GM19023 (cell line): ENCODE results near the gene MYL6B.
"Not testable (repeated sequence)": the region's sequence is repeated elsewhere in the genome, so short reads cannot be mapped to it uniquely, and the experiment has no call there.

ENCODE experiments used
- ATAC-seq: cut with Tn5 transposase; IDR thresholded peaks from one replicate; pipeline ENCODE4 v1.9.1; 2021; ENCODE audit warnings: mild to moderate bottlenecking, moderate library complexity; ENCODE audit not compliant: unreplicated experiment

MYL6B gene

DNA sequence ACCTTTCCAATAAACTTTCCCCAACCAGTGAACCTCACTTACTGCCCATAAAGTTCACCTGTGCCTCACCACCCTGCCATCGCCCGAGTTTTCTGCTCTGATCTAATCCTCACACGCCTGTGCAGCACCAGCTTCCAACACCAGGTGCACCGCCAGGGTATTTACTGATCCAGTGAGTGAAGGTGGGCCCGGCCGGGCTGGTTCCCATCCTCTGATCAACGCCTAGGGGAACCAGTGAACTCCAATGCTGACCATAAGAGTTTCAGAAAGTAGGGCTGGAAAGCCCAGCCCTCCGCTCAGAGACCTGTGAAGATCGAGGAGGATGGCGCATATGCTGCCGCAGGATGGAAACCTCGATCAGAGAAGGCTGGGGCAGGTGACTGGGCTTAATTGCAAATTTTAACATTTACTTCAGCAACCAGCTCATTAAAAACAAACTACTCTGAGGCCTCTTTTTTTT is 685 bp upstream of the MYL6B start:
- ATAC-seq: peak; percentile 44

DNA sequence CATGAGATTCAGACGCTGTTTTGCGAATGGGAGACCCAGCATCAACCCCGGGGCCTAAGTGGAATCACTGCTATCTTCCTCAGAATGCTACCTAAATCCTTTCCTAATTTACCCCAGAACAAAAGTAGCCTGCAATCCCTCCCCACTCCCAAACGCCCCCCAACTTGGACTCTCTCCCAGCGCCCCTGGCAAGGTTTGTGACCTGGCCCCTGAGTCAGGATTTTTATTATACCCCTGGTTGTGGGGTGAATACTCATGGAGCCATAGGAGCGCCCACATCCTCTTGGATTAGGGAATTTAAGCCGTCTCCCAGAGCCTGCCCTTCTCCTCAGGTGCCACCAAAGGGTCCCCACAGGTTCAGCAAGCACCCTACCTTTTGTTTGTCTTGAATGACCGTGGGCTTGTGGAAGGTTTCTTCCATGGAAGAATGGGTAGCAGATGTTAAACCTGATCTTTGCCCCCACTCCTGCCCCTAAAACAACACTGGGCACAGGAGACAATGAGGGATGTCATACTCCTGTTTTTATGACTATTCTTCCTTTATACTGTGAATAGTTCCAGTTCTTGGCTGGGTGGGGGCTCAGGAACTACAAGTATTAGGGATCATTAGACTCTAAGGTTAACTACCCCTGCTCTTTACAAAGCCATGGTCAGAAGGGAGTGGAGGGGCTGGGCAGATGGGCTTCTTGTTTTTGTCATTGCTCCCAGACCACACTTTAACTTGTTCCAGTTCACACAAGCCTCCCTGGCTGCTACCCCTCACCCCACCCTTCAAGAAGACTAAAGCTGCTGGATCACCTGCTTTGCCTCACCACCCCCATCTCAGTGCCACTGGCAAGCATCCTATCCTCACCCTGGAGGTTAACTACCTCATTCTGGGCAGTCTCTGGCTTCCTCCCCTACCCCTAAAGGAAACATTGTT is 630 bp downstream of the MYL6B start:
- ATAC-seq: no peak

DNA sequence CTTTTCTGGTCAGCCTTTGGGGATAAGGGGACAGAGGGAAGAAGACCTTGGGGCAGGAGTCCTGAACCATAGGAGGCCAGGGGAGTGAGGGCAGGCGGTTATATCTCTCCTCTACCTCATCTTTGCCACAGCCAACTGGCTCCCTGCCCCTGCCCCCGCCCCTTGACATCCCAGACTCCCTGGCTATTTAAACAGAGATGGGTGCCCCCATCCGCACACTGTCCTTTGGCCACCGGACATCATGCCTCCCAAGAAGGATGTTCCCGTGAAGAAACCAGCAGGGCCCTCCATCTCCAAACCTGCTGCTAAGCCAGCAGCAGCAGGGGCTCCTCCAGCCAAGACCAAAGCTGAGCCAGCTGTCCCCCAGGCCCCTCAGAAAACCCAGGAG is 1.3 kb downstream of the MYL6B start:
- ATAC-seq: no peak

DNA sequence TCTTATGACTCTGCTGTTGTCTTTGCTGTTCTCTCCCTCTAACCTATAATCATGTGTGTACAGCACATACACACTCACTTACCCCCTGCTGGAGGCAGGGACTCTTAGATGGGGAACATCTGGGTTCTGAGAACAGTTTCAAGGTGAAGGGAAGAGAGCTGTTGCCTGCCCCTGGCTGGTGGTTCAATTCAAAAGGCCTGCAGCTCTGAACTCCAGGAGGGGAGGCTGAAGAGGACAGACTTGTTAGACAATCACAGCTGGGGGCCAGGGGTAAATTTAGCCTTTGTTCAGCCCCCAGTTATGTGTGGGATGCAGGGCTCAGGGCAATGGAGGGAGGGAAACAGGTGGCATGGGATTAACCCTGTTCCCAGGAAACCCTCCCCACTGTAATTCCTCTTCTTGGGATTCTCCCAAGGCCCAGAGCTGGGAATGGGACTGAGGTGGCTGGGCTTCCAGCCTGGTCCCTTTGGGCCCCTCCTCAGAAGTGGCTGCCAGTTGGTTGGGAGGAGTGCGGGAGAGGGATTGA is 1.9 kb downstream of the MYL6B start:
- no peak for ATAC-seq

DNA sequence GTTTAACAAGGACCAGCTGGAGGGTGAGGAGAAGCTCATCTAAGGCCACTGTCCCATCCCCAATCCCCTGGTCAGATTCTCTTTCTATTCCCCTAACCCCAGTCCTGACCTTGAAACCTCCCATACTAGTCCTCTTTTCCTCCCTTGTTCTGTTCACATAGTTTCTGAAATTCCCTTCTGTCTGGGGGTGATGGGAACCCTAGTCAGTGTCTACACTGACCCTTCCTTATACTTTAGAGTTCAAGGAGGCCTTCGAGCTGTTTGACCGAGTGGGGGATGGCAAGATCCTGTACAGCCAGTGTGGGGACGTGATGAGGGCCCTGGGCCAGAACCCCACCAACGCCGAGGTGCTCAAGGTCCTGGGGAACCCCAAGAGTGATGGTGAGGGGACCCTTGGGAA is 2.4 kb downstream of the MYL6B start:
- ATAC-seq: no peak

DNA sequence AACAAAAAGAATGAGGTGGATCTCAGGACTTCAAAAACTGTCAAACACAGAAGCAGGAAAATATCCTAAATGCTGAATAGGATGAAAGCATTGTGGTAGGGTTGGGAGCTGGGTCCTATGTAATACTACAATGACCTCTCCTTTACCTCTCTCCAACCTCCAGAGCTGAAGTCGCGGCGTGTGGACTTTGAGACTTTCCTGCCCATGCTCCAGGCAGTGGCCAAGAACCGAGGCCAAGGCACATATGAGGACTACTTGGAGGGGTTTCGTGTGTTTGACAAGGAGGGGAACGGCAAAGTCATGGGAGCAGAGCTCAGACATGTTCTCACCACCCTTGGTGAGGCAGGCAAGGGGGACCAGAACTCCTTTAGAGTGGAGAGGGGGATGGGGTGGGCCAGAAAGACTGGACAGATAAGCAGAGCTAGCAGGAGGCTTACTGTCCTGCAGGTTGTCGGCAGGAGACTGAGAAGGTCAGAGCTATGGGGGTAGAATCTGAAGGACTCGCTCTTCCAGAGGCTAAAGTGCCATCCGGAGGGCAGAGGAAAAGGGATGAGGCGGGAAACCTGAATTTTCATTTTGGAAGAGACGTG is 3.0 kb downstream of the MYL6B start:
- no peak for ATAC-seq

DNA sequence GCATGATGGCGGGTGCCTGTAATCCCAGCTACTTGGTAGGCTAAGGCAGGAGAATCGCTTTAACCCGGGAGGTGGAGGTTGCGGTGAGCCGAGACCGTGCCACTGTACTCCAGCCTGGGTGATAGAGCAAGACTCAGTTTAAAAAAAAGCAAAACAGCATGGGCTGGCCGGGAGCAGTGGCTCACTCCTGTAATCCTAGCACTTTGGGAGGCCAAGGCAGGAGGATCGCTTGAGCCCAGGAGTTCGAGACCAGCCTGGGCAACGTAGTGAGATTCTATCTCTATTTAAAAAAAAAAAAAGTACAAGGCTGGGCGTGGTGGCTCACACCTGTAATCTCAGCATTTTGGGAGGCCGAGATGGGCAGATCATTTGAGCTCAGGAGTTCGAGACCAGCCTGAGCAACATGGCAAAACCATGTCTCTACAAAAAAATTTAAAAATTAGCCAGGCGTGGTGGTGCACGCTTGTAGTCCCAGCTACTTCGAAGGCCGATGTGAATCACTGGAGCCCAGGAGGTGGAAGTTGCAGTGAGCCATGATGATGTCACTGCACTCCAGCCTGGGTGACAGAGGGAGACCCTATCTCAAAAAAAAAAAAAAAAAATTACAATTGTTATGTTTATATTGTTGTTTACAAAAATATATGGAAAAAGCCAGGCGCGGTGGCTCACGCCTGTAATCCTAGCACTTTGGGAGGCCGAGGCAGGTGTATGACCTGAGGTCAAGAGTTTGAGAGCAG is 4.2 kb downstream of the MYL6B start:
- not testable (repeated sequence) for ATAC-seq

DNA sequence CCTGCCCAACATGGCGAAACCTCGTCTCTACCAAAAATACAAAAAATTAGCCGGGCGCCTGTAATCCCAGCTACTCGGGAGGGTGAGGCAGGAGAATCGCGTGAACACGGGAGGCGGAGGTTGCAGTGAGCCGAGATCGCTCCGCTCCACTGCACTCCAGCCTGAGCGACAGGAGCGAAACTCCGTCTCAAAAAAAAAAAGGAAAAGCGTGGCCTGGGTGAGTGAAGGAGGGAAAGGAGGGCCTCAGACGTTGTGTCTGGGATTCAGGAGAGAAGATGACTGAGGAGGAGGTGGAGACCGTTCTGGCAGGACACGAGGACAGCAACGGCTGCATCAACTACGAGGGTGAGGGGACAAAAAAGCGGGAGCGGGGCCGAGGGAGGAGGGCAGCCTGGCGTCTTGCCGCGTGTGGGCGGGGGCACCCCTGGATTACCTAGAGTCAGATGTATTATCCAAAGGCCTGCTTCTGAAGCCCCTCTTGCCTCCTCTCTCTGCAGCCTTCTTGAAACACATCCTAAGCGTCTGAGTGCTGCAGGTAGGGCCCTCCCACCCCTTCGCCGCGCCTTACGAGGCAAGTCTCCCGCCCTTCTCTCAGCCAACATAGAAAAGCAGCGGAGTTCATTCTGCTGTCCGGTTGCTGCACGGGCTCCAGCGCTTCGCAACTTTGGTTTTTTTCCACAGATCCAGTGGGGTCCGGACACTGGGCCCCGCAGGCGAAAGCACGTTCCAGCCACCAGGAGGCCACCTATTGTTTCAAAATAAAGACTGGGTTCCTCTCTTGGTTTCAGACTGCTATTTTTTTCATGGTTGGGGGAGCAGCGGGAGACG is 5.0 kb downstream of the MYL6B start:
- ATAC-seq: peak; percentile 26

DNA sequence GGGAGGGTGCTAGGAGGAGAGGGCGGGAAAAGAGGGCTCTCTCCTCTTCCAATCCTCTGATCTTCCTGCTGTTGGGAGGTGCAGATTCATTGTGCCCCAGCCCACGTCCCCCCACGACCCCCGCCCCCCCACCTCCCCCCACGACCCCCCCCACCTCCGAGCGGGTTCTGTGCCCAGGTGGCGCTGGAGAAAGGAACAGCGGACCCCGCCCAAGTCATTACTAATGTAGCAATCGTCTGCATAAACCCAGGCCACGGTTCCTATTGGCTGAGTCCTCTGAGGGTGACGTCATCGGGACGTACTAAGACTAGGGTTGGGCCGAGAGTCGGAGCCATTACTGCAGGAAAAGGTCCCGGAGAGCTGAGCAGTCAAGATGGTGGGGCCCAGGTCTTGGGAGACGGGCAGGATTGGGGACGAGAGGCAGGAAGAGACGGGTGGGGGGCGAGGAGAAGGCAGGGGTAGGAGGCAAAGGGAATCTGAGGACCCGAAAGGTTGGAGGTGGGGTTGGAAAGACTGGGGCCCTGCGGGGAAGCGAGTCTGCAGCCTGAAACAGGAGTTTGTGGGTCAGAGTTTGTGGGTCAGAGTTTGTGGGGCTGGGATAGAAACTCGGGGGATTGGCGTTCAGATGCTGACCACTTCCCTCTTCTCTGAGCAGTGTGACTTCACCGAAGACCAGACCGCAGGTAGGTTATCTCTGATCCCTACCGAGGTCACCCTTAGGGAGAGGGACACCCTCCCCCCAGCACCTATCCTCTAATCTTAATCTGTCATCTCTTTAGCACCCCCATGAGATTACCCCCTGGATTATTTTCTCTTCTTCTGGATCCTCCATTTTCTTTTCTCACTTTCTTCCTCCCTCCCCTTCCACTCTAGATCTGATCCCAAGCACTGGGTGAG is 5.9 kb downstream of the MYL6B start, which contains the start of gene MYL6:
MYL6 (plus strand) TSS at position 331 of the 897 bp plus-strand sequence; CDS start at position 374, 43 bp downstream.
- ATAC-seq: peak; percentile 84

DNA sequence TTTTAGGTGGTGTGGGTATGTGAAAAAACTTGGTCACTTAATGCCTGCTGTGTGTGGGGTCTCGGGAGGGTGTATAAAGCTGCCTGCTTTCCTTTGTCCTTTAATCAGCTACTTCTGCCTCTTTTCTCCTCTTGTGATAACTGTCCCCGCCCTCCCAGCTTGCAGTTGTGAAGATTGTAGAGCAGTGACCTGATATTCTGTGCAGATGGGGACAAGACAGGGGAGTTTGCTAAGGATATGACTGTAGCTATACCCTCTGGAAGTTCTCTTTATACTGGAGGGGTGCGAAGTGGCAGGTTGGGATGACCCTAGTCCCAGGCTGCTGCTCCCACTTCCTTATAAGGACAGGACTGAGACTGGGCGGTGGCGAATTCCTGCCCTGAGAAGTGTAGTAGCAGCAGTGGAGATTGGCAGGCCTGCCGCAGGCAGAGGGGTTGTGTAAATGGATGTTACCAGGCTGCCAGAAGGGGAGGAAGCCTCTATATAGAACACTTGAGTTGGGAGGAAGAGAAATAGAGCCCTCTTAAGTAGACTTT is 6.6 kb downstream of the MYL6B start:
- ATAC-seq: no peak

DNA sequence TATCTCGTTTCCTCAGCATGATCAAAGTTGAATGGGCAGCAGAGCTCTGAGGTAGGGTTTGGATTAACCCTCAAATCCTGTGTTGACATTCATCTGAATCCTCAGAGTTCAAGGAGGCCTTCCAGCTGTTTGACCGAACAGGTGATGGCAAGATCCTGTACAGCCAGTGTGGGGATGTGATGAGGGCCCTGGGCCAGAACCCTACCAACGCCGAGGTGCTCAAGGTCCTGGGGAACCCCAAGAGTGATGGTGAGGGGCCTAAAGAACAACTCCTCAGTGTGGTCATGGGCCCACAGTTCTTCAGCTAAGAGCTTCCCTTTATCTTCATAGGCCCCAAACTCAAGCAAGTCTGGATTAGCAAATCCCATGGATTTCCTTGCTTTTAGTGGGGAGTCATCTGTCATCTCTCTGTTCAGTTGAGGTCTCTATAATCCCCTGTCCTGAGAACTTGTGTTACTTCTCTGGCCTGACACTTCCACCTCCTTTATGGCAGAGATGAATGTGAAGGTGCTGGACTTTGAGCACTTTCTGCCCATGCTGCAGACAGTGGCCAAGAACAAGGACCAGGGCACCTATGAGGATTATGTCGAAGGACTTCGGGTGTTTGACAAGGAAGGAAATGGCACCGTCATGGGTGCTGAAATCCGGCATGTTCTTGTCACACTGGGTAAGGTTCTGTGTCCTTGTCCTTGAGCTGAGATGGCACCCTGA is 7.2 kb downstream of the MYL6B start:
- ATAC-seq: no peak

DNA sequence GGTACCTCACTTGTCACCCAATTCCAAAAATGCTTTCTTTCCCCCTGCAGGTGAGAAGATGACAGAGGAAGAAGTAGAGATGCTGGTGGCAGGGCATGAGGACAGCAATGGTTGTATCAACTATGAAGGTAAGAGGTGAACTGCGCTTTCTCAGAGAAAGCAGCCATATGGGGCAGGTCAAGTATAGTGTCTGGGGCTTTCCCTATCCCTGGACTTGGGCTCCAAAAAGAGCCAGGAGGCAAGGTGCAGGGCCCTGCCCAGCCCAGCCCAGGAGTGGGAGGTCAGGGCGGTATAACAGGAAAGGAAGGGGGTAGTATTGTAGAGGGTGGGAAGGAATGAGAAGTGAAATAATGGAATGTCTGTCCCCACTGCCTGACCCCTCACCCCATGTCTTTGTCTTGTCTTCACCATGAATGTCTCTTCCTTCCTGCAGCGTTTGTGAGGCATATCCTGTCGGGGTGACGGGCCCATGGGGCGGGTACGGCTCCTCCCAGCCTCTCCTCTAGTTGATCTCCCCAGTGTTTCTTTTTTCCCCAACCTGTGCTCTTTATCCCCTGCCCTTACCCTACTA is 7.9 kb downstream of the MYL6B start:
- ATAC-seq: no peak

DNA sequence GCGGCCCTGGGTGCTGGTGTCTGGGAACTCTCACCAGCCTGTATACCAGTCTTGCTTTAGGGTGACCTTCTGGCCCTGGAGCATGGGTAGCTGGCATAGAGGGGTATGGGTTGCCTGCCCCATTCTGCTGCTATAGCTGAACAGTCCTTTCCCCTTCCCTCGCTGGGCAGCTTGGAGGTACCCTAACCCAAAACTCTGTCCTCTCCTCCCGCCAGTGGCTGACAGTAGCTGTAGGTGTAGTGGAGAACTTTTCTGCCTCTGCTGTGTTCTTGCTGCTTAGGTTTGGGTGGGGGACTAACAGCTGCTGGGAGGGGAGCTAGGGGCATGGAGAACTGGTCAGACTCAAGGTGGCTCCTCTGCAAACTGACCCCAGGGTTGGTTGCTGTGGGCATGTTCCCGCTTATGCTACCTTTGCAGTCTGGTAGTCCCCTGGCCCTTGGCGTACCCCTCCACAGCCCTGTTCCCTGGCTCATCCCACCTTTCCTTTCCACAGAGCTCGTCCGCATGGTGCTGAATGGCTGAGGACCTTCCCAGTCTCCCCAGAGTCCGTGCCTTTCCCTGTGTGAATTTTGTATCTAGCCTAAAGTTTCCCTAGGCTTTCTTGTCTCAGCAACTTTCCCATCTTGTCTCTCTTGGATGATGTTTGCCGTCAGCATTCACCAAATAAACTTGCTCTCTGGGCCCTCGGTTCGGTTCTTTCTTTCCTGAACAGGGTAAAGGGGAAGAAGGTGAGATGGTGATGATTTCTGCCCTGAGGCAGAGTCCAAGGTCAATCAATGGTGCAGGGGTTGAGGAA is 8.7 kb downstream of the MYL6B start:
- ATAC-seq: no peak

DNA sequence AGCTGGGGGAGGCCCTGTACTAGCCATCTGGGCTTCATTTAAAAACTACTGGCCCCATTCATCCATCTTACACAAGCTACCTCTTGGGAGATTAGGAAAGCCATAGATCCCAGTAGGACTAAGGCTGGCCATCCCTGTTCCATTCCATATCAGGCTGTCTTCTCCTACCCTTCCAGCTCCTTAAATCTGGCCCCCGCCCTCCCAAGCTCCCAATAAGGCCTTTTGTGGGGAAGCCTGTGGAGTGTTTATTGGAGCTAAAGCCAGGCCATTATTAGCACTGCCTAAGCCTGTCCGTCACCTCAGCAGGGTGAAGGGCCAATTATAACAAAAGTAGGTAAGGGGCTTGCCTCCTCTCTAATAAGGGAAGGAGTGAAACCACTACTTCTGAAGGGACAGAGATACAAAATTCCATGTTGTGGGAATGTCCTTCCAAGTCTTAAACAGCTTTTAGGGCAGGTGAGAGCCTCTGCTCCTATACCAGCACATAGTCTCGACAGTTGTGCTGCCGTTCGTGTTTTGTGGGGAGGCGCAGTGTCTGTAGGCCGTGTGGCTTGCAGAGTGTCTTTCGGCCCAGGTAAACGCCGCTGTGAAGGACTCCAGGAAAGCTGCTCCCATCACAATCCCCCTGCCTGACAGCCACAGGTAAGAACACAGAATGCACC is 9.4 kb downstream of the MYL6B start:
- ATAC-seq: no peak

DNA sequence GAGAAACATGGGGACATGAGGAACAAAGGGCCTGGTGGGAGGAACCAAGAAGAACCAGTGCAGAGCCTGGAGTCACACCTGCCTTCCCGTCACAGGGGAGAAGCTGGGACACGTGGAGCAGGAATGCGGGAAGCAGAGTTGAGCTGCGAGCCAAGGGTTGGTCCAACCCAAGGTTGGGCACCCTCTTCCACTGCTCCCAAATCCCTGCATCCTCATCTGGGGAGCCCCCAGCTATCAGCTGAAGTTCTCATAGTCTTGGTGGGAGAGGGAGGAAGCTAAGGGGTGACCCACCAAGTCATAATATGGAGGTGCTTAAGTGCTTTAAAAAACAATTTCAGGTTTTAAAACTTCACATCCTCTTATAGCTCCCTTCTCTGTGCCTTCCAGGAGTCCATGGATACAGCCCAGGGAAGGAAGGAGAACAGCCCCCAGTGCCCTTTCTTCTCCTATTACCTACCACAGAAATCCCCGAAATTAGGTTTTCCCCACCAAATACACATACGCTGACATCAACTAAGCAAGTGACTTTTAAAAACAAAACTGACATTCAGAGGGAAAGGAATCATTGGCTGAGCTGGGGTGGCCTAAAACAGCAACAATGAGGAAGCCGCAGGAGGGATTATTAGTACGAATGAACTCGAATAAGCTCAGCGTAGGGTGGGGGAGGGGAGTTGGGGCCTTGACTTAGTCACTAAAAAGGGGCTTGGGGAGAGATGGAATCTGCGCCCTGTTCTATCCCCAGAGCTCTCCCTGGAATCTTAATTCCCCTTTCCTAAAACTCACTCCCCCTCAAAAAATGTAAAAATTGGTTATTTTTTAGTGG is 10.3 kb downstream of the MYL6B start:
- no peak for ATAC-seq
